NCI-H748 (cell line): Measurements from ENCODE around the gene THRA.

Experiments used
- DNase-seq: peaks from one replicate; lab custom pipeline; 2025; ENCODE audit not compliant: unreplicated experiment; lab: John Stamatoyannopoulos, UW

THRA gene

DNA sequence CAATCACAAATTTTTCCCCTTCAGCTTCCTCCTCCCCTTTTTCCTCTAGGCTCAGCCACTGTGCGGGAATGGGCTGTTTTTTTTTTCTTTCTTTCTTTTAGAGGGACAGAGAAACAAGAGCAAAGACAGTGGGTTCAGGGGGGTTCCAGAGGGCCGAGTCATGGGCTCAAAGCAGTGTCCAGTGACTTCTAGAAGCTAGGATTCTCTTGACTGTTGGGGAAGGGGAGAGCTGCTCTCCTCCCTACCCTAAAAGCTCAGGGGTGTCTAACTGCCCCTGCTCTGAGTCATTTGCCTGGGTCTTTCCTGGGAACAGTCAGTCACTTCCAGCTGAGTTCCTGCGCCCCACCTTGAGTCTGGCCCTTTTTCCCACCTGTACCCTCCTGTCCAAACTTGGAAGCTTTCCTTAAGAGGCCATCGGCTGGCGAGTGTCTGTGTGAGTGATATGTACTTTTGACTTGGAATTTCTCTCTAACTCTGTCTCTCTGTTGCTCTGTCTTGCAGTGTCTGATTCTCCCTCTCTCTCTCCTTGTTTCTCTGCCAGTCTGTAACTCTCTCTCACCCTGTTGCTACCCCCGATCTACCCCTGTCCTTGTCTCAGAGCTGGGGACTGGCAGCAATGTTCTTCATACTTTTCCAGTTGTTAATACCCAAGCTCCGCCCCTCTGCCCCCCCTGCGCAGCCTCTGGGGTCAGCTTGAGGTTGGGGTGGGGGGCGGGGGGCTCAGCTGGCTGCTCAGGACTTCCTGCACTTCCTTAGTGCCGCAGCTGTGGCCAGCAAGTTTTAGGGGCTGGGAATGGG lies 2.4 kb downstream of the THRA start:
- no peak for DNase-seq

DNA sequence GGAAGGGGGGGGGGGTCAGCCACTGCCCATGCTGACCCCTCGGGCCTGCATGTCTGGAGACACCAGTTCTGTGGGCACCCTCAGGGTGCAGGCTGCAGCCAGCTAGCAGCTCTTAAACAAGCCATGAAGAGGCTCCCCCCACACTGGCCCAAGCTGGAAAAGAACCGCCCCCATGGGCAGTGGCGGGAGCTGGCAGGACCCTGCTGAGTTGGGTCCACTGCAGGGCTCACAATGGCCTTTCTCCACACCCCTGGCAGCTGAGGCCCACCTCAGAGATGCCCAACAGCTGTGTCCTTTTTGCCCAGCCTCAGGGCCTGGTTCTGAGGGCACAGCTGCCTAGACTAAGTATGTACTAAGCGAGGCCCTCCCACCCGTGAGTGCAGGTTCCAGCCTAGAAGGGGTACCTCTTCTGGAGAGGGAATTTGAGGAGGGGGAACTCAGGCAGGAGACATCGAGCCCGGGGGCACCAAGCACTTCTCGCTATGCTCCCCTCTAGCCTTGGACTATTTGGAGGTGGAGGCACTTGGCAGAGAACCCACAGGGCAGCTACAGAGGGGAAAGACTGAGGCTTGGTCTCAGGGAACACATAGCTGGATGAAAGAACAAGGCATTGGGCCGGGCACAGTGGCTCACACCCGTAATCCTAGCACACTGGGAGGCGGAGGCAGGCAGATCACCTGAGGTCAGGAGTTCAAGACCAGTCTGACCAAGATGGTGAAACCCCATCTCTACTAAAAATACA lies 3.2 kb downstream of the THRA start:
- DNase-seq = no peak

DNA sequence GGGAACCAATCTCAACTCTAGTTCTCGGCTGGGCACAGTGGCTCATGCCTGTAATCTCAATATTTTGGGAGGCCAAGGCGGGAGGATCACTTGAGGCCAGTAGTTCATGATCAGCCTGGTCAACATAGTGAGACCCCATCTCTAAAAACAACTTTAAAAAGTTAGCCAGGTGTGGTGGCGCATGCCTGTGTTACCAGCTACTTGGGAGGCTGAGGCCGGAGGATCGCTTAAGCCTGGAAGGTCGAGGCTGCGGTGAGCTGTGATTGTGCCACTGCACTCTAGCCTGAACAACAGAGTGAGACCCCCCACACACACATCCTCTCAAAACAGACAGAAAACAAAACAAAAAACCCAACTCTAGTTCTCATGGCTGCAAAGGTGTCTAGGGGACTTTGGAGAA lies 4.9 kb downstream of the THRA start:
- DNase-seq = no peak

GRCh38 chr17:40068129-40068581 lies 5.4 kb downstream of the THRA start:
- DNase-seq = no peak

- no peak for DNase-seq
These were observed 5.8 kb downstream of the THRA start for GRCh38 chr17:40068584-40068916.

GRCh38 chr17:40068917-40069750 lies 6.4 kb downstream of the THRA start:
- DNase-seq = peak; percentile 25

DNA sequence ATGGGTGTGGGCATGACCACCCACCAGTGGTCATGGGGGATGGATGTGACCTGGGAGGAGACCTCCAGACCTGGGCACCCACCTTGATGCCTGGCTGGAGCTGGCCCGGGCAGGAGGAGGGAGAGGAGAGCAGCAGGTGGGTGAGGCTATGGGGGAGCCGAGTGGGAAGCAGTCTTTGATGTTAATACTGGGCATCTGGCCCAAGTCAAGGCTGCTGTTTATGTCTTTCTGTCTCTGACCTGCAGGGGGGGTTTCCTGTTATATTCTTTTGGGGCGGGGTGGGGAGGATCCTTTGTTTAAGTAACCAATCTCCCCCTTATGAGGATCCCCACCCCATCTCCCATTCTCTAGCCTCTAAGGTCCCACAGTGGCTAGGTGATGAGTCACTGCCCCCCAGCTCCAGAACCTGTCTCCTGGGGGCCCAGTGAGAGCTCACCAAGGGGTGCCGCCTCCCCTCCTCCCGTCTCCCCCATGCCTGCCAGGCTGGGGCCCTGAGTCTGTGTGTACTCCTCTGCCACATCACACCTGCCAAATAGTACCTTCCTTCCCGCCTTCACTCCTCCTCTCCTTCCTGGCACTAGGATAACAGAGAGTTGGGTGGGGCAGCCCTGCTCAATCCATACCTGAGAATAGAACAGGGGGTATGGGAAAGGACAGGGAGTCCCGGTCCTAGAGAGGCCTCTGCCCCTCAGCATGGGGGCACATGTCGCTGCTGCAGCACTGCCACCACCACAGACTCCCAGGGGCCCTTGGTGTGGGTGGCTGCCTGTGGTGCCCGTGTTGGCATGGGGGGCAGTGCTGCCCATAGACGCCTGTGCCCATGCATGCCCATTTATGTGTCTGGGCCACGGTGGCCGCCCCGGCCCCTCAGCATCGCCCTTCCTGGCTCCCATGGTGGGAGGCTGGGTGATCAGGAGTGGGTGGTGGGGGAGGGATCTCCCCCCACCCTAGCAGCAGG lies 7.3 kb downstream of the THRA start:
- peak; percentile 39 for DNase-seq

GRCh38 chr17:40070709-40071312 lies 8.0 kb downstream of the THRA start:
- DNase-seq = no peak

DNA sequence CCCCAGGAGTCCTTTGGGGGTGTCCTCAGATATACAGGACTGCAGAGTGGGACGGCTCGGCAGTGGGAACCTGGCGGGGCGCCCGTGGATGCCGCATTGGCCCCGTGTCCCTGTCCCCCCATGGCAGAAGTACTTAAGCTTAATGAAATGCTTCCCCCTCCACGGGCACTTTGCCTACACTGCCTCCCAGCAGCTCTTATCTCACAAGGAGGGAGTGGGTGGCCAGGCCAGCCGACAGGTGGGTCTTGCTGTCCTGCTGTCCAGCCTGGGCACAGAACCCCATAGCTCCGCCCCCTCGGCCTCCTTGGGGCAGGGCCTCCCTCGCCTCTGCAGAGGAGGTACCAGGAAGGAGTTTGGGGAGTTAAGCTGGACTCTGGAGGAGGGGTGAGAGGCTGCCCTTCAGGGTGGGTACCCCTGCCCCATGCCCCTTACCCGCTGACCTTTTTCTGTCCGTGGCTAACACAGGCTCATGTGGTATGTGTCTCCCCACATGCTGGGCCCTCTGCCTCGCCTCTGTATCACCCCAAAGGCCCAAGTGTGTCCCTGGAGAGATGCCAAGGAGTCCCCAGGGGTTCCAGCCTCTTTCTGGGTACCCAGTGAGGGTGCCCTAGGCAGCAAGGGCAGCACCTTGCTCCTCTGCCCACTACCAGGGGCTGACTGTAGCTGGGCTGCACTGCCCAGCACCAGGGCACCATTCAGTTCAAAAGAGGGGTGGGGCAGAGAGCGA lies 8.7 kb downstream of the THRA start:
- no peak for DNase-seq

GRCh38 chr17:40072040-40072734 lies 9.4 kb downstream of the THRA start:
- DNase-seq = peak; percentile 76

- no peak for DNase-seq
These were observed 10.1 kb downstream of the THRA start for GRCh38 chr17:40072735-40073346.

- DNase-seq = no peak
These were observed 10.8 kb downstream of the THRA start for GRCh38 chr17:40073454-40074174.

DNA sequence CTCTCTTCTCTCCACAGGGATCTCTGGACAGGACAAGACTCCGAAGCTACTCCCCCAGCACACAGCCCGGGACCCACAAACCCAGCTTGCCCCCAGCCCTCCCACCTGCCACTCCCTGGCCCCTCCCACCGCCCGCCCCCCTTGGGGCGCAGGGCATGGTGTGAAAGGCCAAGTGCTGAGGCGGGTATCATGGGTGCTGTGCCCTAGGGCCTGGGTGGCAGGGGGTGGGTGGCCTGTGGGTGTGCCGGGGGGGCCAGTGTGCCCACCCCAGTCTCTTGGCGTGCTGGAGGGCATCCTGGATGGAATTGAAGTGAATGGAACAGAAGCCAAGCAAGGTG lies 11.4 kb downstream of the THRA start:
- no peak for DNase-seq

- no peak for DNase-seq
These were observed 12.1 kb downstream of the THRA start for GRCh38 chr17:40074871-40075200.

DNA sequence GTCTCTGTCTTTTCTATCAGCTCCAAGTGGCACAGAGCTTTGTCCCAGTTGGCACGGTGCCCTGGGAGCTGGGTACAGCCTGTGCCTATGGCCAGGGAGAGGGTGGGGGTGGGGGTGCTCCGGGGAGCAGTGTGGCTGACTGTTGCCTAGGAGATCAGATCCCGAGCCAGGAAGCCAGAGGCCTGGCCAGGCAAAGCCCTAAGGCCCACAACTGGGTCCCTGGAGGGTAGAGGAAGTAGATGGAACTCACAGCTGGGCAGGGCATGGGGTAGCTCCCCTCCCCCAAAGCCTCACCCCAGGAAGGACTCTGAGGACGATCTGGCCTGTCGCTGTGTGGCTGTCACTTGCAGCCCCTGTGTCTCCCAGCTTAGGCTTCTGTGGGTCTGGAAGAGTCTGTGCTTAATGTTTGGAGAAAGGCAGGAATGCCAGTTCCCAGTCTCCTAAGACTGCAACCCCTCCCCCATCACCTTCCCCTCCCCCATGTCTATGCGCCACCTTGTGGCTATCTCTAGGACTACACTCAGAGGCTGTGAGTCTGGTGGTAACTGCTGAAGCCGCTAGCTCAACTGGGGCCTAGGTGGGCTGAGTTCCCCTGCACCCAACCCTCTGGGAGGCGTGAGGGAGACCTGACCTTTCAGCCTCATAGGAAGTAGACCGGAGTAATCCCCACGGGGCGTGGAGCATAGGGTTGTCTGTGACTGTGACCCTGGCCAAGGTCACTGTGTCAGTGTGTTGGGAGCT lies 12.6 kb downstream of the THRA start:
- DNase-seq = peak; percentile 45

DNA sequence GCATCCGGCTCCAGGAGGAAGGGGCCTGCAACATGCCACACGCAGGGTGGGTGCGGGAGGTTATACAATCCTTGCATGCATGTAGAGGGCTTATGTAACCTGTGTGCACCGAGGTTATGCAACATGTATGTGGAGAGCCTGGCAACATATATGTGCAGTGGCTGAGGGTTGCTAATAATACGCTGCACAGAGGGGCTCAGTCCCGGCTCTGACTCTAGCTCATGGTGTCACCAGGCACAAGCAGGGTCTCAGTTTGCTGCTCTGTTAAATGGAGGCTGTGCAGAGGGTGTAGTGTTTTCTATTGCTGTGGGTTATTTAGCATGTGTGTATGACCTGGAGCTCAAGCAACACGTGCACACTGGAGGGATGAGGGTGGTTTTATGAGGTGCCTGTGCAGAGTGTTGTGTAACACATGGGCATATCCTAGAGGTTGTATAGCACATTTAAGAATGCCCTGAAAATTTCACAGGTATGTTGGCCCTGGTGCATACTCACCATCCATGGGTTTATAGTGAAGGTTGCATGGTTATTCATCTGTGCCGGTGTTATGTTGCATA lies 13.3 kb downstream of the THRA start:
- no peak for DNase-seq

GRCh38 chr17:40076591-40076990 lies 13.8 kb downstream of the THRA start:
- DNase-seq = no peak
